Type B pancreatic cell (in vitro differentiated cells): ENCODE data around the gene NOPCHAP1. TPM values are rescaled to one million over a fixed set of nuclear protein-coding genes. Genes with fewer than 3 reads are reported as not detected.

Experiments used
- DNase-seq: peaks from one replicate; pipeline ENCODE4 v3.0.0; 2021; ENCODE audit warnings: mixed read lengths; ENCODE audit not compliant: unreplicated experiment; ENCODE audit errors: extremely low spot score
- H3K27ac Mint-ChIP-seq: 2 replicates; pipeline ENCODE4 v1.8.0; 2021; ENCODE audit warnings: mild to moderate bottlenecking, mixed read lengths
- H3K27me3 Mint-ChIP-seq: 2 replicates; pipeline ENCODE4 v1.8.0; 2021; ENCODE audit warnings: mixed read lengths
- H3K36me3 Mint-ChIP-seq: 2 replicates; pipeline ENCODE4 v1.8.0; 2021; ENCODE audit warnings: mixed read lengths
- H3K4me1 Mint-ChIP-seq: one replicate; pipeline ENCODE4 v1.8.0; 2021; ENCODE audit warnings: mixed read lengths; ENCODE audit not compliant: unreplicated experiment
- H3K4me3 Mint-ChIP-seq: 2 replicates; pipeline ENCODE4 v1.8.0; 2021; ENCODE audit warnings: mild to moderate bottlenecking, mixed read lengths
- H3K9me3 Mint-ChIP-seq: 2 replicates; pipeline ENCODE4 v1.8.0; 2021; ENCODE audit warnings: mixed read lengths
- total RNA-seq: library from RNA; stranded (reverse); gene quantifications from 2 replicates; pipeline ENCODE4 v1.2.1, GENCODE V29; 2021; ENCODE audit warnings: low replicate concordance
- TF ChIP-seq, protein P1 (sequence below): fragments of 200-600 bp; sonication (generic); conservative IDR thresholded peaks from 2 replicates; pipeline ENCODE4 v1.5.0; 2021; ENCODE audit warnings: antibody characterized with exemption, mild to moderate bottlenecking

NOPCHAP1 gene
- total RNA-seq, 1 donor from 2014 or later = 20.1 TPM

DNA sequence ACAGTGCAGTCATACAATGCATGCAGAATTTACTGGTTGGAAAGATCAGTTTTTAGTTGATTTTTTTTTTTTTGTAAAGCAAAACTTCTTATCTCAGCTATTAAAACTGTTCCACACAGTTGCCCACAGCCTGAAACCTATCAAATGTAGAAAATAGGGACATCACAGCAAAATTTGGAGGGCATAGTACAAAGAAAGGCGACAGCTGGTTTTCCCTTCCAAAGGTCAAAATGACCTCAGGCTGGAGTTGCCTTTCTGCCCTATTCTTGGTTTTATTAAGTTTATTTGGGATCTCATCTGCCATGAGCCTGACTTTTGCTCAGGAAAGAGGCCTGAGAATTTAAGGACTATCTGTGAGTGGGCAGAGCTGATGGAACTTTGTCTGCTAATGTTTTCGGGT, 28.5 kb downstream of the NOPCHAP1 start:
- Mint-ChIP-seq H3K27me3 (no peaks in the 10 kb centered on the region), H3K4me3 (no peak overlapping the region), H3K9me3 (peaks cover 10% of the 10 kb centered on the region), H3K36me3 (peaks cover 41% of the 10 kb centered on the region), H3K4me1 (peaks cover 9% of the 10 kb centered on the region), H3K27ac (no peak overlapping the region)
- no peak for DNase-seq
- TF ChIP-seq, protein P1, sequence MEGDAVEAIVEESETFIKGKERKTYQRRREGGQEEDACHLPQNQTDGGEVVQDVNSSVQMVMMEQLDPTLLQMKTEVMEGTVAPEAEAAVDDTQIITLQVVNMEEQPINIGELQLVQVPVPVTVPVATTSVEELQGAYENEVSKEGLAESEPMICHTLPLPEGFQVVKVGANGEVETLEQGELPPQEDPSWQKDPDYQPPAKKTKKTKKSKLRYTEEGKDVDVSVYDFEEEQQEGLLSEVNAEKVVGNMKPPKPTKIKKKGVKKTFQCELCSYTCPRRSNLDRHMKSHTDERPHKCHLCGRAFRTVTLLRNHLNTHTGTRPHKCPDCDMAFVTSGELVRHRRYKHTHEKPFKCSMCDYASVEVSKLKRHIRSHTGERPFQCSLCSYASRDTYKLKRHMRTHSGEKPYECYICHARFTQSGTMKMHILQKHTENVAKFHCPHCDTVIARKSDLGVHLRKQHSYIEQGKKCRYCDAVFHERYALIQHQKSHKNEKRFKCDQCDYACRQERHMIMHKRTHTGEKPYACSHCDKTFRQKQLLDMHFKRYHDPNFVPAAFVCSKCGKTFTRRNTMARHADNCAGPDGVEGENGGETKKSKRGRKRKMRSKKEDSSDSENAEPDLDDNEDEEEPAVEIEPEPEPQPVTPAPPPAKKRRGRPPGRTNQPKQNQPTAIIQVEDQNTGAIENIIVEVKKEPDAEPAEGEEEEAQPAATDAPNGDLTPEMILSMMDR = no peak

- H3K9me3 Mint-ChIP-seq = peaks cover 10% of the 10 kb centered on the region
- no peak overlapping the region for H3K4me3 Mint-ChIP-seq
- peaks cover 15% of the 10 kb centered on the region for H3K4me1 Mint-ChIP-seq
- no peak for DNase-seq
- TF ChIP-seq, protein P1 = no peak
- H3K27ac Mint-ChIP-seq = no peak overlapping the region
- no peaks in the 10 kb centered on the region for H3K27me3 Mint-ChIP-seq
- H3K36me3 Mint-ChIP-seq = peaks cover 32% of the 10 kb centered on the region
Observed at GRCh38 chr12:105015543-105015942, 29.4 kb downstream of the NOPCHAP1 start.

DNA sequence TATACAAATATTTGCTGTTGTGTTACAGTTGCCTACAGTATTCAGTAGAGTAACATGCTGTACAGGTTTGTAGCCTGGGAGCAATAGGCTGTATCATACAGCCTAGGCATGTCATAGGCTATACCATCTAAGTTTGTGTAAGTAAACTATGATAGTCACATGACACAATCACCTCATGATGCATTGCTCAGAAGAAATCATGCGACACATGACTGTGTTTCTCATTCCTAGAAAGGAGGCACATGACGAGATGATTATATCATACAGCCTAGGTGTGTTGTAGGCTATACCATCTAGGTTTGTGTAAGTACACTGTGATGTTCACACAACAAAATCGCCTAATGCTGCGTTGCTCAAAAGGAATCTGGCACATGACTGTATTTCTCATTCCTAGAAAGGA, 31.9 kb downstream of the NOPCHAP1 start:
- TF ChIP-seq, protein P1 = no peak
- no peaks in the 10 kb centered on the region for H3K27me3 Mint-ChIP-seq
- H3K27ac Mint-ChIP-seq = no peak overlapping the region
- peaks cover 21% of the 10 kb centered on the region for H3K4me1 Mint-ChIP-seq
- no peaks in the 10 kb centered on the region for H3K9me3 Mint-ChIP-seq
- H3K36me3 Mint-ChIP-seq = peaks cover 9% of the 10 kb centered on the region
- no peak for DNase-seq
- H3K4me3 Mint-ChIP-seq = no peak overlapping the region

DNA sequence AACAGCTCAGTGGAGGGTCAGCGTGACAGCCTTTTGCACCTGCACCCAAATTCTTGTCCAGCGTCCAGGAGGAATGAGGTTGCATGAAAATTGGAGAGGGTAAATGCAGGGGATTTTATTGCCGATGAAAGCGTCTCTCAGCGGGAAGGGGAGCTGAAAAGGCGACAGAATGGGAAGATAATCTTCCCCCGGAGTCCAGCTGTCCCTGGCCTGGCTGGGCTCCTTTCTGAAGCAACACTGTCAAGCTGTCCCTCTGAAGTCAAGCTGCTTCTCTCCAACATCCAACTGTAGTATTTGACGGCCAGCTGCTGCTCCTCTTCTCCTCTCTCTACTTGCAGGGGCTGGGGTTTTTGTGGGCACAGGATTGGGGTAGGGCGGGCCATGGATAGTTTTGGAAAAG, 32.7 kb downstream of the NOPCHAP1 start:
- Mint-ChIP-seq H3K9me3 (no peaks in the 10 kb centered on the region), H3K36me3 (peaks cover 6% of the 10 kb centered on the region), H3K4me1 (peaks cover 18% of the 10 kb centered on the region), H3K27ac (no peak overlapping the region), H3K4me3 (no peak overlapping the region), H3K27me3 (no peaks in the 10 kb centered on the region)
- DNase-seq = no peak
- TF ChIP-seq, protein P1 = no peak

DNA sequence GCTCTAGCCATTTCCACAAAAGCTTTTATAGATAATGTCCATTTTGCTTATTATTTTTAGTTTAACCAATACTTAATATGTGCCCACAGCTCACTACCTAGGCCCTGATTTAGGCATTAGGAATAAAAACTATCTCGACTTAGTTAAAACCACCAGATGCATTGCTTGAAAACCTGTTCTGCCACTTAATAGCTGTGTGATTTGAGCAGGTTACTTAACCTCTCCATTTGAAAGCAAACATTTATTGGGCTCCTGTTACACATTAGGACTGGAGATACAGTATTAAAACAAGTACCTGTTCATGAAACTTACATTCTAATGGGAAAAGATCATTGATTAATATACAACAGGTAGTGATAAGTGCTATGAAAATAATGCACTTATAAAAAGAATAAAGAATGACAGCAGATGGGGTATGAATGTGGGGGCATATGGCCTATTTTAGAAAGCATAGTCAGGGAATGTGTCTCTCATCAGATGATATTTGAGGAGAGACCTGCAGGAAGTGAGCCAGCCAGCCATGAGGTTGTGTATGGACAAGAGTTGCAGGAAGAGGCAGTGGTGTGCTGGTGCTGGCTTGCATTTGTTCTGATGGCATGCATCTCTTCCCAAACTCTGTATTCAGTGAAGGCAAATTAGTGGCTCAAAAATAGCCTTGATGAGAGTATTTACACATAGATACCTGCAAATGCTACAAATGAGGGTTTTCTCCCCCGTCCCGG, 34.3 kb downstream of the NOPCHAP1 start:
- peaks cover 25% of the 10 kb centered on the region for H3K4me1 Mint-ChIP-seq
- H3K27me3 Mint-ChIP-seq = no peaks in the 10 kb centered on the region
- DNase-seq = no peak
- H3K9me3 Mint-ChIP-seq = no peaks in the 10 kb centered on the region
- H3K27ac Mint-ChIP-seq = no peak overlapping the region
- no peak overlapping the region for H3K4me3 Mint-ChIP-seq
- TF ChIP-seq, protein P1 = no peak
- H3K36me3 Mint-ChIP-seq = no peaks in the 10 kb centered on the region

- TF ChIP-seq, protein P1 = no peak
- Mint-ChIP-seq H3K27ac (no peak overlapping the region), H3K4me3 (peak overlapping the region; percentile 16), H3K4me1 (peaks cover 40% of the 10 kb centered on the region), H3K36me3 (peaks cover 4% of the 10 kb centered on the region), H3K27me3 (no peaks in the 10 kb centered on the region), H3K9me3 (no peaks in the 10 kb centered on the region)
- no peak for DNase-seq
Observed at GRCh38 chr12:105024928-105025327, 38.8 kb downstream of the NOPCHAP1 start.
